ENCODE data around the gene KAZN. TPM values are rescaled to one million over a fixed set of nuclear protein-coding genes. Genes with fewer than 3 reads are reported as not detected.

Gene KAZN
- total RNA-seq: 10 to 100 TPM; 12.2 to 16.4 (median 16.2) TPM

DNA sequence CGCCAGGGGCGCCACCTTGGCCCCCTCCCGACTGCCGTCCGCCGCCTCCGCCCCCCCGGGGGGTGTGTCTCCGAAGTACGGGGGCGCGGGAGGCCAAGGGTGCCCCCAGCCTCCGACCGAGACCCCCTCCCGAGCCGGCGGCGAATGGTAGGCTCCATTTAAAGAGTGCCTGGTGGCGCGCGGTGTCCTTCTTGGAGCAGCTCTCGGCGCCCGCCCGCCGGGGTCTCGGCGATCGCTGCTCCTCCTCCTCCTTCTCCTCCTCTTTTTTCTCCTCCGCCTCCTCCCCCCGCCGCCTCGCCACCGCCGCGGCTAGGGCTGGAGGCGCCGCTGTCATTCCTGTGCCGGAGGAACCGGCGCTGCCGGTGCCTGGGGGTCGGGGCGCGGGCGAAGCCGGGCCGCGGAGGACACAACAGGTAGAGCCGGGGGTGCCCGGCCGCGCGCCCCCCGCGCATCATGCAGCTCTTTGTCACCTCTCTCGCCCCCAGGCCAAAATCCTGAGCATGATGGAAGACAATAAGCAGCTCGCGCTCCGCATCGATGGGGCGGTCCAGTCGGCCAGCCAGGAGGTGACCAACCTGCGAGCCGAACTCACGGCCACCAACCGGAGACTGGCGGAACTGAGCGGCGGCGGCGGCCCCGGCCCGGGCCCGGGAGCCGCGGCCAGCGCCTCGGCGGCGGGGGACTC is at the start of gene KAZN:
KAZN (plus strand) TSS at position 188 of the 685 bp plus-strand sequence.
- Histone ChIP-seq H3K9me3 (no peaks in the 10 kb centered on the region), H3K27me3 (peaks cover 3 to 11% of the 10 kb centered on the region in 2 donors), H3K4me1 (peaks cover 0 to 4% of the 10 kb centered on the region in 2 donors), H3K4me3 (peak within 1 kb of the TSS; percentile 44 to 80 (median 66)), H3K27ac (peak within 1 kb of the TSS; percentile 36 to 66), H3K36me3 (no peaks in the 10 kb centered on the region)
- intact Hi-C loops (cut with DNase I; ENCODE audit: low total_unique reads): no loop called here
- no peak for TF ChIP-seq POLR2A (IDR thresholded peaks at IDR 0.05)
- TF ChIP-seq, protein P1, sequence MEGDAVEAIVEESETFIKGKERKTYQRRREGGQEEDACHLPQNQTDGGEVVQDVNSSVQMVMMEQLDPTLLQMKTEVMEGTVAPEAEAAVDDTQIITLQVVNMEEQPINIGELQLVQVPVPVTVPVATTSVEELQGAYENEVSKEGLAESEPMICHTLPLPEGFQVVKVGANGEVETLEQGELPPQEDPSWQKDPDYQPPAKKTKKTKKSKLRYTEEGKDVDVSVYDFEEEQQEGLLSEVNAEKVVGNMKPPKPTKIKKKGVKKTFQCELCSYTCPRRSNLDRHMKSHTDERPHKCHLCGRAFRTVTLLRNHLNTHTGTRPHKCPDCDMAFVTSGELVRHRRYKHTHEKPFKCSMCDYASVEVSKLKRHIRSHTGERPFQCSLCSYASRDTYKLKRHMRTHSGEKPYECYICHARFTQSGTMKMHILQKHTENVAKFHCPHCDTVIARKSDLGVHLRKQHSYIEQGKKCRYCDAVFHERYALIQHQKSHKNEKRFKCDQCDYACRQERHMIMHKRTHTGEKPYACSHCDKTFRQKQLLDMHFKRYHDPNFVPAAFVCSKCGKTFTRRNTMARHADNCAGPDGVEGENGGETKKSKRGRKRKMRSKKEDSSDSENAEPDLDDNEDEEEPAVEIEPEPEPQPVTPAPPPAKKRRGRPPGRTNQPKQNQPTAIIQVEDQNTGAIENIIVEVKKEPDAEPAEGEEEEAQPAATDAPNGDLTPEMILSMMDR (IDR thresholded peaks at IDR 0.05): no peak
- no peak for TF ChIP-seq POLR2AphosphoS5 (IDR thresholded peaks at IDR 0.05)
- DNase-seq (ENCODE audit: low spot score in 2 of 2): peak in 1 of 2 donors; percentile 27

DNA sequence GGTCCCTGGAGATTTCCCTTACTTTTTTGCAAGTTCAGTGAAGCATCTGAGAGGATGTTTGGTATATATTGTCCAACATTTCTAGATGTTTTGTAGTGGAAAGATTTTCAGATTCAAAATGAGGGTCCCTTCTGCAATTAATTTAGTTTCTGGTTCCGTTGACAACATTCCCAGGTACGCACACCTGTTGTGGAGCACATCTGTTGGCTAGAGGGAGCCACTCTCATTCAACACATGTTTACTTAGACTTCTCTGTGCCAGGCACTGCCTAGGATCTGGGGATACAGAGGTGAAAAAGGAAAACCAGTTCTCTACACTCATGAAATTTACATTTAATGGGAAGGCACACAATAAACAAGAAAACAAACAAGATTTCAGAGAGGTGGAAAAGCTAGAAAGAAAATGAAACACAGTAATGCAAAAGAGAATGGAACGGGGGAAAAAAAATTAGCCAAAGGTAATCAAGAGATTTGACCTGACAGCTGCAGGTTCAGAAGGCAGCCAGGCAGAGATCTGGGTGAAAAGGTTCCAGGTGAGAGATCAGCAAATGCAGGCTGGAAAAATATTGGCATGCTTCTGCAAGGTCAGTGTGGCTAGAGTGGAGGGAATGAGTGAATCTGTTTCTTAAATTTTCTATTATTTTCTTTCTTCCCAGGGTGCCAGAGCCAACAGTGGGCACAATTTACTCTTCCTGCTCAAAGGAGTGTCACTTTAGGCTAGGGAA is 48.4 kb upstream of the KAZN start:
- Histone ChIP-seq H3K27me3 (no peaks in the 10 kb centered on the region), H3K27ac (no peak overlapping the region), H3K9me3 (no peaks in the 10 kb centered on the region), H3K4me3 (no peak overlapping the region), H3K4me1 (no peaks in the 10 kb centered on the region), H3K36me3 (no peaks in the 10 kb centered on the region)
- intact Hi-C loops (cut with DNase I; ENCODE audit: low total_unique reads): no loop called here
- TF ChIP-seq, protein P1 (IDR thresholded peaks at IDR 0.05): no peak
- TF ChIP-seq POLR2AphosphoS5 (IDR thresholded peaks at IDR 0.05): no peak
- TF ChIP-seq POLR2A (IDR thresholded peaks at IDR 0.05): no peak
- no peak for DNase-seq (ENCODE audit: low spot score in 2 of 2)

DNA sequence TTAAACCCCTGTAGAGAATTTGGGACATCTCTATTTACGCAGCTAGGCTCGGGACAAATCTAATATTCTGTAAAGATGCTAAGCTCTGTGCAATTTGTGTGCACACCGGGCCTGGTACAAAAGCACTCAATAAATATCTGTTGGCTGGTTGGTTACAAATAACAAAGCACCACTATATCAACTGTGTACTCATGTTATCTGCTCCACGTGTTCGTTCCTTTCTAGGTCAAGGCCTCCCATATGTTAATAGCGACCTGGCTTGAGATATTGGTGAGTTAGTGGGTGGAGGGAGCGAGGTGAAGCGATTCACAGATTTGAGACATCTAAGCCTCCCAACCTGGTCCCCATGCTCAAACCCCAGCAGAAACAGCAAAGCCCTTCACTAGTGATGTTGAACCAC is 47.1 kb upstream of the KAZN start:
- Histone ChIP-seq H3K27me3 (no peaks in the 10 kb centered on the region), H3K9me3 (no peaks in the 10 kb centered on the region), H3K36me3 (no peaks in the 10 kb centered on the region), H3K27ac (no peak overlapping the region), H3K4me3 (no peak overlapping the region), H3K4me1 (no peaks in the 10 kb centered on the region)
- intact Hi-C loops (cut with DNase I; ENCODE audit: low total_unique reads): no loop called here
- TF ChIP-seq POLR2A (IDR thresholded peaks at IDR 0.05): no peak
- no peak for TF ChIP-seq POLR2AphosphoS5 (IDR thresholded peaks at IDR 0.05)
- TF ChIP-seq, protein P1 (IDR thresholded peaks at IDR 0.05): no peak
- no peak for DNase-seq (ENCODE audit: low spot score in 2 of 2)

DNA sequence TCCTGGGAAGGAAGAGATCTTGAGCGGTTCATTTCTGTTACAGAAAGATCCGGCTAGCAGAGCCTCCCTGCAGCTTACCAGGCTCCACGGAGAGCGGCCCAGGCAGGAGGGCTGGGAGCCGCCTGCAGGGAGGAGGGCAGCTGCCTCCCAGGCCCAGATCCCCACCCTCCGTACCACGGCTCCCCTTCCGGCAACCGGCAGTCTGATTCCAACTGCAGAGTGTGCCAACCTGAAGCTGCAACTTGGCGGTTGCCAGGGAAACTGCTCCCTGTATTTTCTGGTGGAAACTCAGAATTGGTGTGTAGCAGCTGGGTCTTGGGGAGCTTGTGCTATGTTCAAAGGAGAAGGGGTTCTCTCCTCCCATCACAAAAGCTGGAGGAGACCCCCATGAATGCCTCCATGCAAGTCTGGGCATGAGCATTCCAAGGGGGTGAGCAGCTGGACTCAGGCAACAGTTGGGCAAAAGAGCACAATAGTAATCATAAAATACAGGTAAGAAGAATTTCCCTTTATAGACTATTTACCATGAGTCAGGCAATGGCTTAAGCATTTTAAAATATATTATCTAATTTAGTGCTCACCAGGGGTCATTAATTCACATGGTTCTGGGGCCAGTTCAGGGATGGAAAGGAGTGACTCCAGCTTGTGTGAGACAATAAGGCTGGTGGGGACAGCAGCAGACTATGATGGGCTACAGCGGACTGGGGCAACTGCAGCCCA is 46.1 kb upstream of the KAZN start:
- H3K9me3 ChIP-seq: no peaks in the 10 kb centered on the region
- intact Hi-C loops (cut with DNase I; ENCODE audit: low total_unique reads): no loop called here
- no peaks in the 10 kb centered on the region for H3K27me3 ChIP-seq
- no peak for DNase-seq (ENCODE audit: low spot score in 2 of 2)
- no peaks in the 10 kb centered on the region for H3K4me1 ChIP-seq
- H3K27ac ChIP-seq: no peak overlapping the region
- no peak overlapping the region for H3K4me3 ChIP-seq
- H3K36me3 ChIP-seq: no peaks in the 10 kb centered on the region
- TF ChIP-seq POLR2A (IDR thresholded peaks at IDR 0.05) (no peak), POLR2AphosphoS5 (IDR thresholded peaks at IDR 0.05) (no peak)
- TF ChIP-seq, protein P1 (IDR thresholded peaks at IDR 0.05): no peak
